GM23248 (cell line): ENCODE results near the gene SEPTIN10. TPM values are rescaled to one million over a fixed set of nuclear protein-coding genes. Genes with fewer than 3 reads are reported as not detected.
A peak's percentile ranks its signal among the peaks of the same experiment; 100 is the strongest.
"Not testable (repeated sequence)": the region's sequence is repeated elsewhere in the genome, so short reads cannot be mapped to it uniquely, and the experiment has no call there.

Source experiments
- DNase-seq: peaks from one replicate; pipeline ENCODE4 v3.0.0-alpha.2; 2015
- H2AFZ ChIP-seq: fragments of 200-600 bp; sonication (generic); 2 replicates; pipeline ENCODE4 v1.6.1; 2016; ENCODE audit warnings: antibody characterized with exemption
- H3F3A ChIP-seq: fragments of 200-600 bp; sonication (generic); 2 replicates; pipeline ENCODE4 v1.6.1; 2016; ENCODE audit warnings: mild to moderate bottlenecking, antibody characterized with exemption, mixed run types; ENCODE audit not compliant: insufficient read depth
- H3K27ac ChIP-seq: fragments of 200-600 bp; sonication (generic); 2 replicates; pipeline ENCODE4 v1.5.1; 2016; ENCODE audit warnings: mild to moderate bottlenecking
- H3K27me3 ChIP-seq: fragments of 200-600 bp; sonication (generic); replicated peaks from 2 replicates; pipeline ENCODE4 v1.6.1; 2016; ENCODE audit warnings: mild to moderate bottlenecking; ENCODE audit not compliant: insufficient read depth
- H3K36me3 ChIP-seq: fragments of 200-600 bp; sonication (generic); 2 replicates; pipeline ENCODE4 v1.6.1; 2016; ENCODE audit warnings: low read depth, mild to moderate bottlenecking
- H3K4me1 ChIP-seq: fragments of 200-600 bp; sonication (generic); 2 replicates; pipeline ENCODE4 v1.6.1; 2016; ENCODE audit warnings: mild to moderate bottlenecking; ENCODE audit not compliant: insufficient read depth
- H3K4me2 ChIP-seq: fragments of 200-600 bp; sonication (generic); one replicate; pipeline ENCODE4 v1.6.1; 2016; ENCODE audit warnings: mild to moderate bottlenecking; ENCODE audit not compliant: unreplicated experiment
- H3K4me3 ChIP-seq: fragments of 200-600 bp; sonication (generic); 2 replicates; pipeline ENCODE4 v1.5.1; 2016; ENCODE audit warnings: mild to moderate bottlenecking
- H3K79me2 ChIP-seq: fragments of 200-600 bp; sonication (generic); 2 replicates; pipeline ENCODE4 v1.6.1; 2016; ENCODE audit warnings: mild to moderate bottlenecking; ENCODE audit not compliant: insufficient read depth
- H3K9ac ChIP-seq: fragments of 200-600 bp; sonication (generic); 2 replicates; pipeline ENCODE4 v1.6.1; 2016; ENCODE audit warnings: mild to moderate bottlenecking
- H3K9me2 ChIP-seq: fragments of 200-600 bp; sonication (generic); 2 replicates; pipeline ENCODE4 v1.6.1; 2016; ENCODE audit warnings: mixed run types, mild to moderate bottlenecking, moderate library complexity; ENCODE audit not compliant: insufficient read depth
- H3K9me3 ChIP-seq: fragments of 200-600 bp; sonication (generic); one replicate; pipeline ENCODE4 v1.6.1; 2017; ENCODE audit warnings: low read depth
- H4K20me1 ChIP-seq: fragments of 200-600 bp; sonication (generic); 2 replicates; pipeline ENCODE4 v1.6.0; 2016; ENCODE audit not compliant: insufficient read depth
- EZH2 ChIP-seq: fragments of 200-600 bp; sonication (generic); IDR thresholded peaks from 2 replicates; pipeline ENCODE4 v1.6.1; 2018; ENCODE audit warnings: antibody characterized with exemption, mild to moderate bottlenecking; ENCODE audit not compliant: insufficient read depth, poor library complexity, severe bottlenecking
- EZH2phosphoT487 ChIP-seq: fragments of 200-600 bp; sonication (generic); IDR thresholded peaks from 2 replicates; pipeline ENCODE4 v1.6.1; 2018; ENCODE audit warnings: antibody characterized with exemption, moderate library complexity, mild to moderate bottlenecking, low read depth; ENCODE audit not compliant: insufficient read depth
- WGBS, 2 experiments: methylation state at CpG; one replicate each; pipeline ENCODE4 v1.1.6; 2015 to 2017; ENCODE audit warnings: low lambda C conversion rate in 2 of 2, low coverage in 1 of 2; ENCODE audit errors: missing lambda C conversion rate in 2 of 2; 5-methylcytosine and 5-hydroxymethylcytosine counted together
- in situ Hi-C: fragments of 300-500 bp; cut with MboI; formaldehyde crosslinking; loops from 2 replicates; pipeline ENCODE4 v1.15.0; 2020
- polyA plus RNA-seq: library from polyadenylated mRNA; unstranded; fragments of >200 nt; fragmentation: Nextera tagmentation; extraction: Ambion mirVana; gene quantifications from 2 replicates; pipeline ENCODE4 v1.2.1, GENCODE V29; 2016
- total RNA-seq: library from RNA; depleted of rRNA; stranded (reverse); fragments of >200 nt; shearing (Covaris generic); gene quantifications from 2 replicates; pipeline ENCODE4 v1.2.3, GENCODE V29; 2014

The SEPTIN10 gene
- total and polyA plus RNA-seq, 2 experiments from 2014 or later: 142 to 152 TPM

DNA sequence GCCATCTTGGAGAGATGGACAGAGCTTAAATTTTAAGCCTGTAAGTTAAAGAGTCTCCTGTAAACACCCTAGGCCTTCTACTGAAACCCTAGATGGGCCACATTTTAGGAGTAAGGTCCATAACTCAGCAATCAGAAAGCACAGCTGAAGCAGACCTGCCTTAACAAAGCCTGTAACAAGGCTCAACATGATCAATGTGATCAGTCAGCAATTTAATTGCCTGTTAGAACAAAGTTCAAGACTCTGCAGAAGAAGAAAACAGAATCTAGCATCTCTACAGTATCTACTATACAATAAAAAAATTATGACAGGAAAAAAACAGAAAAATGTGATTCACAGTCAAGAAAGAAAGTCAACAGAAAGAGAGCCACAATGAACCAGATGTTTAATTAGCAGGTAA lies 27.1 kb downstream of the SEPTIN10 start:
- Histone ChIP-seq H3K79me2 (peaks cover 100% of the 10 kb centered on the region), H3K4me1 (peaks cover 9% of the 10 kb centered on the region; the same call in 1 of the 2 replicates), H3K4me2 (no peak overlapping the region), H3K4me3 (no peak overlapping the region), H2AFZ (no peak overlapping the region), H3K9ac (no peak overlapping the region), H3K9me3 (no peaks in the 10 kb centered on the region), H3K27me3 (no peaks in the 10 kb centered on the region), H4K20me1 (0 out of 2 replicates have a peak, but pooled peaks cover 7% of the 10 kb centered on the region), H3F3A (no peaks in the 10 kb centered on the region), H3K27ac (no peak overlapping the region), H3K9me2 (no peaks in the 10 kb centered on the region), H3K36me3 (peaks cover 12% of the 10 kb centered on the region)
- TF ChIP-seq EZH2phosphoT487 (no peak), EZH2 (no peak)
- in situ Hi-C loops: no loop called here
- no peak for DNase-seq

DNA sequence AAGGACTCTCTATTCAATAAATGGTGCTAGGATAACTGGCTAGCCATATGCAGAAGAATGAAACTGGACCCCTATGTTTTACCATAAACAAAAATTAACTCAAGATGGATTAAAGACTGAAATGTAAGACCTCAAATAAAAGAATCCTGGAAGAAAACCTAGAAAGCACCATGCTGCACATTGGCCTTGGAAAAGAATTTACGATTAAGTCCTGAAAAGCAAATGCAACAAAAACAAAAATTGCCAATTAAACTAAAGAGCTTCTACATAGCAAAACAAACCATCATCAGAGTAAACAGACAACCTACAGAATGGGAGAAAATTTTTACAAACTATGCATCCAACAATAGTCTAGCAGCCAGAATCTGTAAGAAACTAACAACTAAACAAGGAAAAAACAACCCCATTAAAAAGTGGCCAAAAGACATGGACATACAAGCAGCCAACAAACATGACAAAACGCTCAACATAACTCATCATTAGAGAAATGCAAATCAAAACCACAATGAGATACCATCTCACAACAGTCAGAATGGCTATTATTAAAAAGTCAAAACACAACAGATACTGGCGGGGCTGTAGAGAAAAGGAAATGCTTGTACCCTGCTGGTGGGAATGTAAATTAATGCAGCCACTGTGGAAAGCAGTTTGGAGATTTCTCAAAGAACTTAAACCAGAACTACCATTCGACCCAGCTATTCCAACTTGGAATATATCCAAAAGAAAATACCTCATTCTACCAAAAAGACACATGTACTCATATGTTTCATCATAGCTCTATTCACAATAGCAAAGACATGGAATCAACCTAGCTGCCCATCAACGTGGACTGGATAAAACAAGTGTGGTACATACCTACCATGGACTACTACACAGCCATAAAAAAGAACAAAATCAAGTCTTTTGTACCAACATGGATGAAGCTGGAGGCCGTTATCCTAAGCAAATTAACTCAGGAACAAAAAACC lies 30.6 kb downstream of the SEPTIN10 start:
- no peak overlapping the region for H3K4me3 ChIP-seq
- in situ Hi-C loops: no loop called here

DNA sequence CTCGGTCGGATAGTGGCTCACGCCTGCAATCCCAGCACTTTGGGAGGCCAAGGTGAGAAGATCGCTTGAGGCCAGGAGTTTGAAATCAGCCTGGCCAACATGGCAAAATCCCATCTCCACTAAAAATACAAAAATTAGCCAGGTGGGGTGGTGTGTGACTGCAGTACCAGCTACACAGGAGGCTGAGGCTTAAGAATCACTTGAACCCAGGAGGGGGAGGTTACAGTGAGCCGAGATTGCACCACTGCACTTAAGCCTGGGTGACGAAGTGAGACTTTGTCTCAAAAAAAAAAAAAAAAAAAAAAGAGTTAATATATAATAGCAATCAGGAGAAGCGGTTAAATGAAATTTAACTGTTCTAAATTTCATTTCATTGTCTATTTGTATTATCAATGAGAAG lies 36.1 kb downstream of the SEPTIN10 start:
- H3K9ac ChIP-seq, H3K27me3 ChIP-seq, H3K9me3 ChIP-seq, DNase-seq, H3F3A ChIP-seq, in situ Hi-C loops, H3K4me3 ChIP-seq, H3K36me3 ChIP-seq, H3K27ac ChIP-seq, H3K9me2 ChIP-seq, H2AFZ ChIP-seq, H3K4me1 ChIP-seq, H3K4me2 ChIP-seq, H4K20me1 ChIP-seq: not testable (repeated sequence)
- WGBS, 2 experiments: 96 to 98% methylated on average over 6 to 7 of the region's 7 CpGs
- peaks cover 92% of the 10 kb centered on the region for H3K79me2 ChIP-seq

More for the DNA sequence above, 30.6 kb downstream of the SEPTIN10 start:
- Histone ChIP-seq H3K9me3 (no peaks in the 10 kb centered on the region), H4K20me1 (0 out of 2 replicates have a peak, but pooled peaks cover 7% of the 10 kb centered on the region), H3K9ac (no peak overlapping the region), H3K27ac (no peak overlapping the region), H3K4me1 (no peaks in the 10 kb centered on the region), H3K27me3 (no peaks in the 10 kb centered on the region), H3K79me2 (peaks cover 100% of the 10 kb centered on the region), H3F3A (no peaks in the 10 kb centered on the region), H3K9me2 (no peaks in the 10 kb centered on the region), H2AFZ (no peak overlapping the region), H3K36me3 (peaks cover 12% of the 10 kb centered on the region), H3K4me2 (no peak overlapping the region)
- TF ChIP-seq EZH2 (no peak), EZH2phosphoT487 (no peak)
- 65% methylated on average over 6 of the region's 6 CpGs for WGBS, 2 experiments
- DNase-seq: peak; percentile 37

DNA sequence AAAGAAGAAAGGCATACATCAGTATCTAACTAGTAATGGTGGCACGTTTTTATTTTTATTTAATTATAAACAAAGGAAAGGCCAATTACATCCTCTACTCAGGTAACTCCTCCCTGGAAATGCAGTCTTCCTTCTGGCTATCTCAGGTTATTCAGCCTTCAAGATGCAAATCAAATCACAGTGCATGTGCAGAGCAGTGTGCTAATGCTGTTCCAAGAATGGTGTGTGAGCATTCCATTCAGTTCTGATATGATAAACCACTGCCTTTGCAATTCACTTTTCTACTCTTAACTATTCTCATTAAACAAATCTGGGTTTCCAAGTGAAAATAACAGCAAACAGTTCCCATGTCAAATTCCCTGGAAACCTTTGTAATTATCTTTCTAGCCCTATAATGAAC lies 38.4 kb downstream of the SEPTIN10 start:
- Histone ChIP-seq H3K27me3 (no peaks in the 10 kb centered on the region), H2AFZ (no peak overlapping the region), H3K4me3 (no peak overlapping the region), H3K4me1 (no peaks in the 10 kb centered on the region), H4K20me1 (no peaks in the 10 kb centered on the region), H3K9ac (no peak overlapping the region), H3K4me2 (no peak overlapping the region), H3K9me3 (no peaks in the 10 kb centered on the region), H3K9me2 (no peaks in the 10 kb centered on the region), H3K27ac (no peak overlapping the region), H3K79me2 (peaks cover 85% of the 10 kb centered on the region), H3K36me3 (peaks cover 18% of the 10 kb centered on the region), H3F3A (no peaks in the 10 kb centered on the region)
- in situ Hi-C loops: no loop called here
- DNase-seq: no peak
- WGBS, 2 experiments: 14 to 15% methylated on average over 1 of the region's 1 CpG
- TF ChIP-seq EZH2phosphoT487 (no peak), EZH2 (no peak)
